ENCODE results near the gene TIGIT. TPM values are rescaled to one million over a fixed set of nuclear protein-coding genes. Genes with fewer than 3 reads are reported as not detected.
A peak's percentile ranks its signal among the peaks of the same experiment; 100 is the strongest.
"Not testable (repeated sequence)": the region's sequence is repeated elsewhere in the genome, so short reads cannot be mapped to it uniquely, and the experiment has no call there.

Gene TIGIT
- 1 to 10 TPM; 5.7 to 7.0 TPM for total RNA-seq

DNA sequence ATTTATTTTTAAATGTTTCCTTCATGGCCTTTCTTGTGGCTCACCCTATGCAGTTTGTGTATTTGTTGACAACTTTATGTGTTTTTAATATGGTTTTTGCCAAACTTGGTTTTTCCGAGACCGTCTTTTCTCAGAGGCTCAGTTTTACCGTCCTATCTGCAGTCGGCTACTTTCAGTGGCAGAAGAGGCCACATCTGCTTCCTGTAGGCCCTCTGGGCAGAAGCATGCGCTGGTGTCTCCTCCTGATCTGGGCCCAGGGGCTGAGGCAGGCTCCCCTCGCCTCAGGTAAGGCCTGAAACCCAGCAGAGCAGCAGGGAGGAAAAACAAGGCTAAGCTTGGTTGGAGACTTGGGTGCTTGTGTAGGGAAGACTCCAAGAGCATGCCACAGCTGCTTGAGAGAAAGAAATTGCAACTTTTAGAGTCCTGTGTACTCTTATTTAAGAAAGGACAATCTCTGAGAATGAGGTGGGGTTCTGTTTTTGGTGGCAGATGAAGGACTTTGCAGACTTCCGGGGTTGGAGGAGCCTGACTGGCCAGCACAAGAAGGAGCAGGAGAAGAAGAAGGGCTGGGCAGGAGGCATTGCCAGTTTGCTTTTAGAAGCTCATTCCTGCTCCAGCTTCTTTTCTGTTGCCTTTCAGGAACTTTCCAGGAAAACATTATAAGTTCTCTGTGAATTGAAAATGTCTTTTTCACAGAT, at the start of gene TIGIT:
TIGIT (plus strand) TSS at position 191 of the 698 bp plus-strand sequence; CDS start at position 225, 34 bp downstream.
- ChIA-PET POLR2A (no interaction called here), CTCF (interaction anchor here (1.0 to 3.9 kb wide), 3 partner anchors 9 to 41 kb away, joined by 3 to 11 read pairs (median 5); no protein-coding TSS in a partner anchor)
- peaks cover 5% of the 10 kb centered on the region for H3K4me1 Mint-ChIP-seq
- H3K36me3 Mint-ChIP-seq (ENCODE audit: low read depth) = no peaks in the 10 kb centered on the region
- H3K4me3 Mint-ChIP-seq = peak within 1 kb of the TSS; percentile 49
- H3K27ac Mint-ChIP-seq = peak within 1 kb of the TSS; percentile 75
- H3K9me3 Mint-ChIP-seq = no peaks in the 10 kb centered on the region
- no peaks in the 10 kb centered on the region for H3K27me3 Mint-ChIP-seq
- DNase-seq = no peak

DNA sequence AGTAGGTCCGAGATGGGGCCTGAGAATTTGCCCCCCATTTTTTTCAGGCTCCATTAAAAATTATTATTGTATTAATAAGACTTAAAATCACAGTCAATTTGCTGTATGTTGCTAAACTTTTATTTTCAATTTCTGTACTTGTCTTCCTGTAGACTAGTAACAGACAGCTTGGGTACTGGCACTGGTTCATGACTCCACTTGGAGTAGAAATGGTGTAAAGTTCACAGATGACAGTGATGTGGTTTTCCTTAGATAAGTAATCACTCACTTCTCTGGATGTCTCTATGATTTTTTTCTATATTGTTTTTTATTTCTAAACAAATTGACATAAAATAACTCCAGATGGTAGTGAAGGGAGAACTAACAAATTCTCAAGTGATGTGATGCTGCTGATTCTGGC, 40.9 kb upstream of the TIGIT start:
- Mint-ChIP-seq H3K27ac (no peak overlapping the region), H3K9me3 (peaks cover 6% of the 10 kb centered on the region)
- no peak for DNase-seq

DNA sequence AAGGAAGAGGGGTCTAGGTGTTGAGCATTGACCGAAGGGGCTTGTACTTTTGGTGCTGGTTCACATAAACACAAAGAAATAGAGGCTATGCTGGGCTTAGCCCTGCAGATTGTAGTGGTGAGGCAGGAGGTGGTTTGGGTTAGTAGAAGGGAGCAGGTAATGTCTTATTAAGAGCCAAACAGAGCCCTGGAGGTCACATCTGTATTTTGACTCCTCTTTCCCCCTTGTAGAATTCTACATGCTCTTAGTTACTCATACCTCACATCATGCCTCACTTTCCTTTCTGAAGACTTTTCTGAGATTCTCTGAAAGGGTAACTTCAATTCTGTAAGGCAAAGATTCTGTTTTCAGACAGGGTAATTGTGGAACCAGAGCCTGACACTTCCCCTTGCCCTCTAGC, 40.3 kb upstream of the TIGIT start:
- peaks cover 5% of the 10 kb centered on the region for H3K9me3 Mint-ChIP-seq

More for the DNA sequence above, 40.9 kb upstream of the TIGIT start:
- no peak overlapping the region for H3K4me3 Mint-ChIP-seq
- ChIA-PET POLR2A (no interaction called here), CTCF (no interaction called here)
- no peaks in the 10 kb centered on the region for H3K36me3 Mint-ChIP-seq (ENCODE audit: low read depth)
- no peaks in the 10 kb centered on the region for H3K27me3 Mint-ChIP-seq
- H3K4me1 Mint-ChIP-seq = peaks cover 4% of the 10 kb centered on the region

DNA sequence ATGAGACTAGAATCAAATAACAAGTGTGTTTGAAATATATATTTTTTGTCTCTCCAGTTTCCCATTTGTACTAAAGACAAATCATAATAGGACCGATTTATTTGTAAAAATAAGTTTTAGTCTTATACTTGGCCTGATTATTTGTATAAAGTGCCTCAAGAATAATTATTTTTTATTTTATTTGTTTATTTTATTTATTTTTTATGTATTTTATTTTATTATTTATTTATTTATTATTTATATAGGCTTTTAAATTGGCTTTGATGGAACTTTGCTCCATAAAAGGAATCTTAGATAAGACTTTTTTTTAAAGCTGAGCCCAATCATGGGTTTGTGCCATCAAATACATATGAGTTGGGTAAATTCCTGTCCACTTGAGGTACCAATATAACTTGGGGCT, 34.3 kb upstream of the TIGIT start:
- ChIA-PET CTCF (no interaction called here), POLR2A (no interaction called here)
- Mint-ChIP-seq H3K27ac (no peak overlapping the region), H3K9me3 (peaks cover 10% of the 10 kb centered on the region), H3K4me3 (no peak overlapping the region), H3K36me3 (ENCODE audit: low read depth) (no peaks in the 10 kb centered on the region), H3K4me1 (no peaks in the 10 kb centered on the region), H3K27me3 (peaks cover 2% of the 10 kb centered on the region)
- no peak for DNase-seq

More for the DNA sequence above, 40.3 kb upstream of the TIGIT start:
- no peaks in the 10 kb centered on the region for H3K36me3 Mint-ChIP-seq (ENCODE audit: low read depth)
- no peak overlapping the region for H3K27ac Mint-ChIP-seq
- CTCF ChIA-PET = no interaction called here
- POLR2A ChIA-PET = no interaction called here
- H3K27me3 Mint-ChIP-seq = no peaks in the 10 kb centered on the region
- DNase-seq = no peak
- H3K4me1 Mint-ChIP-seq = peaks cover 4% of the 10 kb centered on the region
- H3K4me3 Mint-ChIP-seq = no peak overlapping the region

DNA sequence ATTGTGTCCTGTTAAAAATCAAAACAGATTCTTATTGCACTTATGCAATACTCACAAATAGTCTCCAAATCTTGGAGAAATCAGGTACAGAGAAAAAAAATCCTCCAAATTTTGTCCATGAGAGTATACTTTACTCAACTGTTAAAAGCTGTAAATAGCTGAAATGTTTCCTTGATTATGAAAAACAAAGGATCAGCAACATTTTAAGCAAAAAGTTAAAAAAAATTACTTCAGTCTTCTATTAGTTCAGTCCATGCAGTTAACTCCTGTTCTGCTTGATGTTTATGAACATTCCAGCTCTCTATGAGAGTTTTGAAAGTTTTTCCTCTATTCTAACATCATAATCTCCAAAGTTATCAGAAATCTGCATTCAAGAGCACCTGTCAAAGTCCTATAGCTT, 33.7 kb upstream of the TIGIT start:
- Mint-ChIP-seq H3K27me3 (peaks cover 2% of the 10 kb centered on the region), H3K4me3 (no peak overlapping the region), H3K9me3 (peaks cover 10% of the 10 kb centered on the region), H3K4me1 (no peaks in the 10 kb centered on the region), H3K36me3 (ENCODE audit: low read depth) (no peaks in the 10 kb centered on the region), H3K27ac (no peak overlapping the region)
- POLR2A ChIA-PET = no interaction called here
- DNase-seq = no peak
- CTCF ChIA-PET = interaction anchor here (0.6 kb wide), 1 partner anchor 510 kb away, joined by 4 read pairs; no protein-coding TSS in a partner anchor

DNA sequence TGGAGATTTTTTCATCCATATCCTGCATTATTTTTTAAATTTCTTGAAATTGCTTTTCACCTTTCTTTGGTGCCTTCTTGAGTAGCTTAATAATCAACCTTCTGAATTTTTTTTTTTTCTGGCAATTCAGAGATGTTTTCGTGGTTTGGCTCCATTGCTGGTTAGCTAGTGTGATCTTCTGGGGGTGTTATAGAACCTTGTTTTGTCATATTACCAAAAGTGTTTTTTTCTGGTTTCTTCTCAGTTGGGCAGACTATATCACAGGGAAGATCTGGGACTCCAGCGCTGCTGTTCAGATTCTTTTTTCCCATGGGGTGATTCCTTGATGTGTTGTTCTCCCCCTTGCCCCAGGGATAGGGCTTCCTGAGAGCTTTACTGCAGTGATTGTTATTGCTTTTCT, 23.8 kb upstream of the TIGIT start:
- Mint-ChIP-seq H3K27ac (no peak overlapping the region), H3K4me3 (no peak overlapping the region), H3K36me3 (ENCODE audit: low read depth) (no peaks in the 10 kb centered on the region), H3K9me3 (peaks cover 21% of the 10 kb centered on the region), H3K27me3 (no peaks in the 10 kb centered on the region), H3K4me1 (no peaks in the 10 kb centered on the region)
- no peak for DNase-seq
- POLR2A ChIA-PET = no interaction called here
- CTCF ChIA-PET = interaction anchor here (0.6 to 2.2 kb wide), 5 partner anchors 15 to 1066 kb away, joined by 3 to 6 read pairs (median 3); no protein-coding TSS in a partner anchor

DNA sequence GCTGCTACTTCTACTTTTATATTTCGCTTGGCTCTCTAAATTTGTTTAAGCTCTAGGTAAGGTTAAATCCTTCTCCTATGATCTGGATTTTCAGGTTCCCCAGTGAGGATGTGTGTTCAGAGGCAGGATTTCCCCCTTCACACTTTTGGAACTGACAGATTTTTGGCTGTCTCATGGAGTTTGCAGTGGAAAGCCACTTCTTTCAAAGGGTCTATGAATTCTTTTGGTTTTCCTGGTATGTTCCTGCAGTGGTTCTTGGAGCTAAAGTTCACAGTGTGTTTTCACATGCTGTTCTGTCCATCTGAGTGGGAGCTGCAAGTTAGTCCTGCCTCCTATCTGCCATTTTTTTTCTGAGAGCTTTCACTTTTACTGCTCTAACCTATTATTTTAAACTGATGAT, 21.6 kb upstream of the TIGIT start:
- H3K27me3 Mint-ChIP-seq = no peaks in the 10 kb centered on the region
- CTCF ChIA-PET = interaction anchor here (1.6 kb wide), 1 partner anchor 22 kb away, joined by 4 read pairs; no protein-coding TSS in a partner anchor
- POLR2A ChIA-PET = no interaction called here

DNA sequence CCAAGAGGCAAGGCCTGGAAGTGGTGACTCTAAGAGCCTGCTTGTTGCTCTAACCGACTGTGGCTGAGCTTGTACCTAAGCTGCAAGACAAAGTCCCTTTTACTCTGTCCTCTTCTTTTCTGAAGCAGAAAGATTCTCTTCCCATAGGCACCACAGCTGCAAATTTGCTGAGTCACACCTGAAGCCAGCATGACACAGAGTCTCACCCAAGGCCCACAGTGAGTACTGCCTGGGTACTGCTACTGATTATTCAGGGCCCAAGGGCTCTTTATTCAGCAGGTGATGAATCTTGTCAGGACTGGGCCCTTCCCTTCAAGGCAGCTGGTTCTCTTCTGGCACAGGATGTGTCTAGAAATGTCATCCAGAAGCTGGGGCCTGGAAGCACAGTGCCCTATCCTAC, 18.9 kb upstream of the TIGIT start:
- no peak for DNase-seq
- CTCF ChIA-PET = interaction anchor here (0.9 to 2.3 kb wide), 2 partner anchors 11 to 16 kb away, joined by 4 to 7 read pairs; no protein-coding TSS in a partner anchor
- Mint-ChIP-seq H3K36me3 (ENCODE audit: low read depth) (no peaks in the 10 kb centered on the region), H3K4me1 (no peaks in the 10 kb centered on the region), H3K9me3 (peaks cover 27% of the 10 kb centered on the region), H3K4me3 (no peak overlapping the region), H3K27ac (no peak overlapping the region), H3K27me3 (no peaks in the 10 kb centered on the region)
- POLR2A ChIA-PET = no interaction called here

More for the DNA sequence above, 21.6 kb upstream of the TIGIT start:
- H3K36me3 Mint-ChIP-seq (ENCODE audit: low read depth) = no peaks in the 10 kb centered on the region
- H3K4me1 Mint-ChIP-seq = no peaks in the 10 kb centered on the region
- peaks cover 28% of the 10 kb centered on the region for H3K9me3 Mint-ChIP-seq
- no peak for DNase-seq
- H3K27ac Mint-ChIP-seq = no peak overlapping the region
- H3K4me3 Mint-ChIP-seq = no peak overlapping the region

DNA sequence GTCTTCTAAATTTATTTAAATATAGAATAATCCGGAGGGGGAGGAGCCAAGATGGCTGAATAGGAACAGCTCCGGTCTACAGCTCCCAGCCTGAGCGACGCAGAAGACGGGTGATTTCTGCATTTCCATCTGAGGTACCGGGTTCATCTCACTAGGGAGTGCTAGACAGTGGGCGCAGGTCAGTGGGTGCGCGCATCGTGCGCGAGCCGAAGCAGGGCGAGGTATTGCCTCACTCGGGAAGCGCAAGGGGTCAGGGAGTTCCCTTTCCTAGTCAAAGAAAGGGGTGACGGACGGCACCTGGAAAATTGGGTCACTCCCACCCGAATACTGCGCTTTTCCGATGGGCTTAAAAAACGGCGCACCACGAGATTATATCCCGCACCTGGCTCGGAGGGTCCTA, 17.0 kb upstream of the TIGIT start:
- H3K27ac Mint-ChIP-seq; H3K27me3 Mint-ChIP-seq; H3K4me3 Mint-ChIP-seq; DNase-seq; POLR2A ChIA-PET; H3K36me3 Mint-ChIP-seq (ENCODE audit: low read depth); H3K4me1 Mint-ChIP-seq: not testable (repeated sequence)
- peaks cover 19% of the 10 kb centered on the region for H3K9me3 Mint-ChIP-seq
- CTCF ChIA-PET = interaction anchor here (2.3 kb wide), 1 partner anchor 14 kb away, joined by 7 read pairs; no protein-coding TSS in a partner anchor

DNA sequence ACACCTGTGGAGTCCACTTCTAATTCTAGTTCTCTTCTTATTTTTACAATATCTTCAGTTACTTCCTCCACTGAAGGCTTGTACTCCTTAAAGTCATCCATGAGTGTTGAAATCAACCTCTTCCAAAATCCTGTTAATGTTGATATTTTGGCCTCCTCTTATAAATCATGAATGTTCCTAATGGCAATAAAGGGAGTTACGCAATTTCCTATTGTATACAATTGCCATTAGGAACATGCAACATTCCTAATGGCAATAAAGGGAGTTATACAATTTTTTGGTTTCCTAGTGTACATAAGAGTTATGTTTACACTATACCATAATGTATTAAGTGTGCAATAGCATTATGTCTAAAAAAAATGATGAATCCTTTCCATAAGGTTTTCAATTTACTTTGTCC, 9.2 kb upstream of the TIGIT start:
- Mint-ChIP-seq H3K9me3 (peaks cover 2% of the 10 kb centered on the region), H3K4me3 (no peak overlapping the region), H3K4me1 (no peaks in the 10 kb centered on the region), H3K36me3 (ENCODE audit: low read depth) (no peaks in the 10 kb centered on the region), H3K27ac (no peak overlapping the region), H3K27me3 (no peaks in the 10 kb centered on the region)
- no peak for DNase-seq
- CTCF ChIA-PET = interaction anchor here (1.3 to 1.8 kb wide), 3 partner anchors 10 to 15 kb away, joined by 5 to 6 read pairs (median 5); partner anchors contain the start of gene TIGIT
- POLR2A ChIA-PET = no interaction called here

DNA sequence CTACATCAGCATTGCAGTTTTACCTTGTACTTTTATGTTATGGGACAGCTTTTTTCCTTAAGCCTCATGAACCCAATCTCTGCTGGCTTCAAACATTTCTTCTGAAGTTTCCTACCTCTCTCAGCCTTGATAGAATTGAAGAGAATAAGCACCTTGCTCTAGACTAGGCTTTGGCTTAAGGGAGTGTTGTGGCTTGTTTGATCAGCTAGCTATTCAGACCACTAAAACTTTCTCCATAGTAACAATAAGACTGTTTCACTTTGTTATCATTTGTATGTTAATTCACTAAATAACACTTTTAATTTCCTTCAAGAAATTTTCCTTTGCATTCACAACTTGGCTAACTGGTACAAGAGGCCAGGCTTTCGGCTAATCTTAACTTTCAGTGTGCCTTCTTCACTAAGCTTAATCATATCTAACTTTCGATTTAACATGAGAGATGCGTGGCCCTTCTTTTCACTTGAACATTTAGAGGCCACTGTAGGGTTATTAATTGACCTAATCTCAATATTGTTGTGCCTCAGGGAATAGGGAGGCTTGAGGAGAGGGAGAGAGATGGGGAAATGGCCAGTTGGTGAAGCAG, 8.1 kb upstream of the TIGIT start:
- Mint-ChIP-seq H3K9me3 (peaks cover 2% of the 10 kb centered on the region), H3K27ac (peak overlapping the region; percentile 75), H3K36me3 (ENCODE audit: low read depth) (no peaks in the 10 kb centered on the region), H3K4me1 (no peaks in the 10 kb centered on the region), H3K4me3 (no peak overlapping the region), H3K27me3 (no peaks in the 10 kb centered on the region)
- DNase-seq = no peak
- CTCF ChIA-PET = interaction anchor here (0.6 to 1.8 kb wide), 7 partner anchors 9 to 169 kb away, joined by 3 to 6 read pairs (median 4); partner anchors contain the start of gene TIGIT
- POLR2A ChIA-PET = no interaction called here

DNA sequence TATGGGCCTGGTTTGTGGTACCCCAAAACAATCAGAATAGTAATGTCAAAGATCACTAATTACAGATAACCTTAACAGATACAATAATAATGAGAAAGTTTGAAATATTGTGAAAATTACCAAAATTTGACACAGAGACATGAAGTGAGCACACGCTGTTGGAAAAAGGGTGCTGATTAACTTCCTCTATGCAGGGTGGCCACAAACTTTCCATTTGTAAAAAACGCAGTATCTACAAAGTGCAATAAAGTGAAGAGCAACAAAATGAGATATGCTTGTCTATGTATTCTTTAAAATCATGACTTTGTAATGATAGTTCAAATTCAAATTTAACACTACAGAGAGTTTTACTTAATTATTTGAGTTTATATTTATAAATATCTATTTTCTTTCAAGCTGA, 7.6 kb upstream of the TIGIT start:
- Mint-ChIP-seq H3K27me3 (no peaks in the 10 kb centered on the region), H3K4me3 (no peak overlapping the region), H3K4me1 (no peaks in the 10 kb centered on the region), H3K36me3 (ENCODE audit: low read depth) (no peaks in the 10 kb centered on the region), H3K9me3 (peaks cover 2% of the 10 kb centered on the region), H3K27ac (peak overlapping the region; percentile 75)
- no peak for DNase-seq
- ChIA-PET CTCF (interaction anchor here (1.0 to 1.6 kb wide), 4 partner anchors 11 to 105 kb away, joined by 3 to 5 read pairs (median 4); no protein-coding TSS in a partner anchor), POLR2A (no interaction called here)
